Measurements from ENCODE around the gene REG4.

- no peak for TF ChIP-seq HDGF (IDR thresholded peaks at IDR 0.05; ENCODE audit: borderline replicate concordance)
- no peak for TF ChIP-seq BHLHE40 (IDR thresholded peaks at IDR 0.05; ENCODE audit: borderline replicate concordance)
- TF ChIP-seq TARDBP (IDR thresholded peaks at IDR 0.05) = no peak
- TF ChIP-seq, protein P1, sequence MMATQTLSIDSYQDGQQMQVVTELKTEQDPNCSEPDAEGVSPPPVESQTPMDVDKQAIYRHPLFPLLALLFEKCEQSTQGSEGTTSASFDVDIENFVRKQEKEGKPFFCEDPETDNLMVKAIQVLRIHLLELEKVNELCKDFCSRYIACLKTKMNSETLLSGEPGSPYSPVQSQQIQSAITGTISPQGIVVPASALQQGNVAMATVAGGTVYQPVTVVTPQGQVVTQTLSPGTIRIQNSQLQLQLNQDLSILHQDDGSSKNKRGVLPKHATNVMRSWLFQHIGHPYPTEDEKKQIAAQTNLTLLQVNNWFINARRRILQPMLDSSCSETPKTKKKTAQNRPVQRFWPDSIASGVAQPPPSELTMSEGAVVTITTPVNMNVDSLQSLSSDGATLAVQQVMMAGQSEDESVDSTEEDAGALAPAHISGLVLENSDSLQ (IDR thresholded peaks at IDR 0.05) = no peak
Observed at GRCh38 chr1:119773711-119774241, 37.5 kb downstream of the REG4 start.
